GM19438 (cell line): ENCODE measurements around the gene CAB39.

Experiments used
- ATAC-seq: cut with Tn5 transposase; IDR thresholded peaks from one replicate; pipeline ENCODE4 v1.9.1; 2021; ENCODE audit warnings: low read depth; ENCODE audit not compliant: unreplicated experiment

The CAB39 gene

DNA sequence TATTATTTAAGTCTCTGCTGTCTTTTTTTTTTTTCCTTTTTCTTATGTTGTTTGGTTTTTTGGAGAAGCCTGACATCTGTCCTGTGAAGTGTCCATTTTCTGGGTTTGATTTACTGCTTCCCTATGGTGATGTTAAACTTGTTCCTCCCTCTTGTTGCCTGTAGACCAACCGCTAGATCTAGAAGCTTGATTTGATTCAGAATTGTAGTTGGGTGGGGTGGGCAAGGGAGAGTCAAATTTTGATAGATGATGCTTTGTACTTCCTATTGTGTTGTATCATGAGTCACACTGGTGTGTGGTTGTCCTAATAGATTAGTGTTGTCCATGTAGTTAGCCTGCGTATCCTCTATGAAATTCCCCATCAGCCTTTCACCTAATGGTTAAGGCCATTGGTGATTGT is 35.4 kb downstream of the CAB39 start:
- no peak for ATAC-seq

- no peak for ATAC-seq
Observed at GRCh38 chr2:230749111-230749510, 36.5 kb downstream of the CAB39 start.

GRCh38 chr2:230751062-230751461 is 38.4 kb downstream of the CAB39 start:
- no peak for ATAC-seq

DNA sequence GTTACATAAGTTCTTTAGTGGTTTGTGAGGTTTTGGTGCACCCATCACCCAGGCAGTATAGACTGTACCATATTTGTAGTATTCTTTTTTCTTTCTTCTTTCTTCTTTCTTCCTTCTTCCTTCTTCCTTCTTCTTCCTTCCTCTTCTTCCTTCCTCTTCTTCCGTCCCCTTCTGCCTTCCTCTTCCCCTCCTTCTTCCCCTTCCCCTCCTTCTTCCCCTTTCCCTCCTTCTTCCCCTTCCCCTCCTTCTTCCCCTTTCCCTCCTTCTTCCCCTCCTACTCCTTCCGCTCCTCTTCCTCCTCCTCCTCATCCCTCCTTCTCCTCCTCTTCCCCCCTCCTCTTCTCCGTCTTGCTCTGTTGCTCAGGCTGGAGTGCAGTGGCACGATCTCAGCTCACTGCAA is 41.6 kb downstream of the CAB39 start:
- no peak for ATAC-seq

DNA sequence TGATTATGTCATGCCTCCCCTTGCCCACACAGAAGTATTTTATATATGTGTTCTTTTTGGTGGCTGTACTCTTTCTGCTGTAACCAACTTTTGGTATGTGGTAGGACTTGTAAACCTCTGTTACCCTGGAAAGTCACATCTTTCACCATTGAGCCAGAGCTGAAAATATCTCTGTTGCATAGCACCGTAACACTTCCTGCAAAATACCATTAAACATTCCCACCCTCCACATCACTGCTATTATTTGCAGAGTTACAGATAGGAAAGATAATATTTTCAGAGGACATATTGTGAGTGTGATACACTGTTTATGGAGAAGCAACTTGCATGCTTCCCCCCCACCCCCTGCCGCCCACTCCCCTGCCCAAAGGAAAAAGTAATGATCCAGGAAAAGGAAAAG is 44.8 kb downstream of the CAB39 start:
- no peak for ATAC-seq

DNA sequence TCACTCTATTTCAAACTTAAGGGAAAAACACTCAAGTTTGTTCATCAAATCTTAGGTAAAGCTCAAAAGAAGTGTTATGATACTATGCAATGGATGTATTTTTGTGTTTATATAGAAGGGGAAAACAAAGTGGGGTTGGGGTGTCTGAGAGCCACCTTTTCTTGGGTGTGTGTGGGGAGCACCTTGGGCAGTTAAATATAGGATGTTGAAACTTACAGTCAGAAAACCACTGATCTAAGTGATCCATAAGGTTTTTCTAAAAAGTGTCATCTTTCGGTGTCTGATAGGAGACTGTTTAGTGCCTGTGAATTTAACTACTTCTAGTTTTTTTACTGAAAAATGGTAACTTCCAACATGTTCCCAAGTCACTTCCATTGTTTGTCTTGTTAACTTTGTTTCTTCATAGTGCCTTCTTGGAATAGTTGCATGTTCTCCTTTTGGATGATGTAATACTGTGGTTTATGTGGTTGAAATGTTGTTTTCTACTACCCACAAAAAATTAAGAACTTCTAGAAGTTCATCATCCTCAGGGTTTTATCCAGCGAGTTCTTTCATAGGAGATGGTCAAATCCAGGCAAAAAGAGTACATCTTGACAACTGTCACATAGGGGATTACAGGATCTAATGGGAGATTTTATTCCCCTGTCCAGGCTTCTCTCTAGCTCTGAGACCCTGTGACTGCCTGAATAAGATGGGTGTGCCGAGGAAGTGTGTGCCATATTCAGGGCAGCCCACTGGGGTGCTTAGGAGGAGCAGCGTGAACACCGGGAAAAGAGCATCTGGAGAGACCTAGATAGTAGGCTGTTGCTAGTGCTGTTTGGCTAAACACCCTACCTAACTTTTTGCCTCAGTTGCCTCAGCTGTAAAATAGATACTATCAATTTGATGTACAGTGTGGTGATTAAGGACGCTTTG is 46.2 kb downstream of the CAB39 start:
- ATAC-seq = no peak

DNA sequence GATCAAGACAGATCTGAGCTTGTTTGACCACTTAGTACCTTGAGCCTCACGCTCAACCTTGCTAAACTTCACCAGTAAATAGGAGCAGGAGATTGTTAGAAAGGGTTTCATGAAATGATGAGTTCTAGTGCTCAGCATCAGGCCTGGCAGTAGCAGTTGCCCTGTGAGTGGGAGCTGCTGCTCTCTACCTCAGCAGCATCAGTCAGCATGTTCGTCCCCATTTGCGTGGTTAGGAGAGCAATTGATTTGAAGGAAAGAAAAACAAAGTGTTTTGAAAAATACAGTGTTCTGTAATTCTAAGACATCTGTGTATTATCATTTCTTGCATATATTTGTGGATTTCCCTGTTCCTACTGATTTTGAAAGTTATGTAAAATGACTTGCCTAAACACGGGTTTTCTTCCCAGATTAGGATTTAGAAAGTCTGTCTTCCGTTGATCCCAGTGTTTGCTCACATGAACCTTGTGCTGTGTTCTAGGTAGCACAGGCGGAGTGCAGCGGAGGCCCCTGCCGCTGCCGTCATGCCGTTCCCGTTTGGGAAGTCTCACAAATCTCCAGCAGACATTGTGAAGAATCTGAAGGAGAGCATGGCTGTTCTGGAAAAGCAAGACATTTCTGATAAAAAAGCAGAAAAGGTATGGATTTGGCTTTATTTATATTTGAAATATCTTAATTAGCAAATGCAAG is 47.0 kb downstream of the CAB39 start:
- no peak for ATAC-seq

DNA sequence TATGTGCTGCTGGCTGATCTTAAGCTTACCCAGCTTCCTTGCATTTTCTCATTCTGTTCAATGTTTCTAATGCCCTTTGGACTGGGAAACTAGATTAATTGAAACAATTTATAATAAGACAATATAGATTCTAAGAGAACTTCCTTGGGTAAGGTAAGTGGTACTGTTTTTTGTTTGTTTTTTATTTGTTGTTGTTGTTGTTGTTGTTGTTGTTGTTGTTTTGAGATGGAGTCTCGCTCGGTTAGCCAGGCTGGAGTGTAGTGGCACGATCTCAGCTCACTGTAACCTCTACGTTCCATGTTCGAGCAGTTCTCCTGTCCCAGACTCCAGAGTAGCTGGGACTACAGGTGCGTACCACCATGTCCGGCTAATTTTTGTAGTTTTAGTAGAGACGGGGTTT is 49.1 kb downstream of the CAB39 start:
- ATAC-seq = no peak

DNA sequence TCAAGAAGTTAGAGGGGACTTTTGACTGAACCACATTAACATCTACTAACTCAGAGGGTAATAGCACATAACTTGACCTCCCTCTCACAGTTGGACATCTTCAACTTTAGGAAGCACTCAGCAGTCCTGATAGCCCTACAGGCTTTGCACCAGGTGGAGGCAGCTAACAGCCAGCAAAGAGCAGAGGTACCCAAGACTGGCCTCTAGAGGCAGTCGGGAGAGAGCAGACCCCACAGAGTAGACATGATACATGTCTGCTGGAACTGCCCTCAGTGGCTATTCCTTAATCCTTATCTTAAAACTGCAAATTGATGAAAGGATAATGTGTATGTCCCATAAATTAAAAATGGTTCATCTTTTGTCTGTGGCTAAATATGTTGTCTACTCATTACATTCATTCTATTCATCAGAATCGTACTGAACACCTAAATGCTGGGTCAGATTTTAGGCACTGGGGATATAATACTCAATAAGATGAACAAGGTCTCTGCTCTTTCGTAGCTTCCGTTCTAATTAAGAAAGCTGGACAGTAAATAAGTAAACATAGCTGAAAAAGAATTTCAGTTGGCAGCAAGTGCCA is 49.8 kb downstream of the CAB39 start:
- no peak for ATAC-seq

- no peak for ATAC-seq
Observed at GRCh38 chr2:230764346-230764745, 51.7 kb downstream of the CAB39 start.

- ATAC-seq = no peak
Observed at GRCh38 chr2:230765611-230766300, 53.1 kb downstream of the CAB39 start.

GRCh38 chr2:230767862-230768388 is 55.3 kb downstream of the CAB39 start:
- ATAC-seq = no peak

GRCh38 chr2:230770804-230771203 is 58.2 kb downstream of the CAB39 start:
- ATAC-seq = no peak

- ATAC-seq = no peak
Observed at GRCh38 chr2:230772156-230772555, 59.5 kb downstream of the CAB39 start.

GRCh38 chr2:230773039-230773773 is 60.6 kb downstream of the CAB39 start:
- ATAC-seq = no peak

- ATAC-seq = no peak
Observed at GRCh38 chr2:230774348-230774951, 61.8 kb downstream of the CAB39 start.

GRCh38 chr2:230775737-230776136 is 63.1 kb downstream of the CAB39 start:
- no peak for ATAC-seq

DNA sequence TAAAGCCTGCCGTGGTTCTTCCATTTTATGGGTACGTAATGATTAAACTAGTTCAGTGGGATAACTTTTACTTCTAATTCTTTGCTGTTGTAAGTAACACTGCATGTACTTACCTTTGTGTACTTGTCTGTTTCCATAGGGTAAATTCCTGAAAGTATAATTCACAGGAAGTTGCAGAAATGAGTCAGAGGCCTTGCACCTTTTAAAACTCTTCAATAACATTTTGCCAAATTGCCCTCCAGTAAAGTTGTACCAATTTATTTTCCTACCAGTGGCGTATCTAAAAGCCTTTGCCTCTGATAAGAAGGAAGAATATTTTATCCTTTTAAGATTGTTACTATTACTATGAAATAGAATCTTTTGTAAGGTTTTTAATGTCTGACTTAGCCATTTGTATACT is 65.1 kb downstream of the CAB39 start:
- no peak for ATAC-seq

DNA sequence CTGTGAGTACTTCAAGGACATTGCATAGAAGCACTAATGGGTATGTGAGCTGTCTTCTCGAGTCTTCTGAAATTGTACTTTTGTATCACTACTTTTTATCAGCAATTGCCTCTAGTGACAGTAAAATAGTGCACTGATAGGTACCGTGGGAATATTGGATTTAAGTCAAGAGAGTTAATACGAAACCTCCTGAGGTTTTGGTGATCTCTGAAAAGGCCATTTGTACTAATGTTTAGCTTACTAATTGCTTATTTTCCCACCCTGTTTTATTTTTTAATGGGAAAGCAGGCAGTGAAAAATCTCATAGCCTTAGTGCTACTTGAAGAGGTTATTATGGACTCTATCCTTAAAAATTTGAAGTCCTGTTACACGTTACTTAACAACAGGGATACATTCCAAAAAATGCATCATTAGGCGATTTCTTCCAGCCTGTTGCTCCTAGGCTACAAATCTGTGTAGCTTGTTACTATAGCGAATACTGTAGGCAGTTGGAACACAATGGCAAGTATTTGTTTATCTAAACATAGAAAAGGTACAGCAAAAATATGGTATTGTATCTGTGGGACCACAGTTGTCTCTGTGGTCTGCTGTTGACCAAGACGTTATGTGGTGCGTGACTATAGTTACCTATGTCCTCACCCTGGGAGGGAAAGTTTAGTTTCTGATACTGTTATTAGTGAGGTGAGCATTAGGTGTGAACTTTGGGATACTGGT is 65.9 kb downstream of the CAB39 start:
- no peak for ATAC-seq
